ENCODE data around the gene RPUSD1. TPM values are rescaled to one million over a fixed set of nuclear protein-coding genes. Genes with fewer than 3 reads are reported as not detected.

The RPUSD1 gene
- total RNA-seq, 5 donors from 2014 or later (not counting 1 experiment from before 2014, with no cell fraction given), result 16.0 to 35.3 (median 34.5) TPM

- Mint-ChIP-seq H3K36me3 (peaks cover 2% of the 10 kb centered on the region), H3K27me3 (peaks cover 0 to 7% of the 10 kb centered on the region in 2 donors), H3K4me1 (peaks cover 0 to under 1% (median 0%) of the 10 kb centered on the region in 3 donors), H3K27ac (no peak overlapping the region), H3K4me3 (no peak overlapping the region), H3K9me3 (no peaks in the 10 kb centered on the region)
- peaks cover 0 to 3% of the 10 kb centered on the region in 2 experiments for H3K4me1 ChIP-seq (ENCODE audit: control insufficient read depth in 1 of 2, extremely low read depth in 1 of 2, insufficient read depth in 2 of 2, low read length in 2 of 2)
- no peaks in the 10 kb centered on the region for H3K9me3 ChIP-seq
- ChIA-PET POLR2A (no interaction called here), CTCF (no interaction called here)
- WGBS (ENCODE audit: insufficient coverage), result 94% methylated on average over 25 of the region's 38 CpGs
- peaks cover 0 to 40% of the 10 kb centered on the region in 2 experiments for H3K27me3 ChIP-seq (replicated peaks in 1 of 2; ENCODE audit: control insufficient read depth in 2 of 2, extremely low read depth in 1 of 2, insufficient read depth in 2 of 2, low read length in 1 of 2)
- H3K36me3 ChIP-seq (ENCODE audit: control insufficient read depth in 2 of 2, extremely low read depth in 1 of 2, insufficient read depth in 1 of 2, low read length in 1 of 2), result peaks cover 0 to under 1% of the 10 kb centered on the region in 2 donors
- ATAC-seq (replicated peaks in 1 of 4), result no peak
- DNase-seq, result no peak
- no peak overlapping the region for H3K4me3 ChIP-seq (ENCODE audit: control insufficient read depth in 1 of 2, extremely low read depth in 1 of 2, low read length in 1 of 2)
- no peak overlapping the region for H3K27ac ChIP-seq (ENCODE audit: low read length)
Measured at GRCh38 chr16:796296-797119, 8.3 kb upstream of the RPUSD1 start.

GRCh38 chr16:795580-796229, 7.5 kb upstream of the RPUSD1 start:
- no peak overlapping the region for H3K27ac ChIP-seq (ENCODE audit: low read length)
- H3K4me3 ChIP-seq (ENCODE audit: control insufficient read depth in 1 of 2, extremely low read depth in 1 of 2, low read length in 1 of 2), result no peak overlapping the region
- ChIA-PET CTCF (no interaction called here), POLR2A (no interaction called here)
- Mint-ChIP-seq H3K27ac (no peak overlapping the region), H3K27me3 (peaks cover 0 to 7% of the 10 kb centered on the region in 2 donors), H3K9me3 (no peaks in the 10 kb centered on the region), H3K4me3 (no peak overlapping the region), H3K4me1 (peaks cover 0 to 2% (median 0%) of the 10 kb centered on the region in 3 donors), H3K36me3 (peaks cover 6% of the 10 kb centered on the region)
- ATAC-seq (replicated peaks in 1 of 4) (no peak), DNase-seq (no peak)
- H3K36me3 ChIP-seq (ENCODE audit: control insufficient read depth in 2 of 2, extremely low read depth in 1 of 2, insufficient read depth in 1 of 2, low read length in 1 of 2), result peaks cover 0 to 9% of the 10 kb centered on the region in 2 donors
- no peaks in the 10 kb centered on the region for H3K9me3 ChIP-seq
- peaks cover 0 to 32% of the 10 kb centered on the region in 2 experiments for H3K27me3 ChIP-seq (replicated peaks in 1 of 2; ENCODE audit: control insufficient read depth in 2 of 2, extremely low read depth in 1 of 2, insufficient read depth in 2 of 2, low read length in 1 of 2)
- WGBS (ENCODE audit: insufficient coverage), result 86% methylated on average over 31 of the region's 33 CpGs
- peaks cover 0 to 3% of the 10 kb centered on the region in 2 experiments for H3K4me1 ChIP-seq (ENCODE audit: control insufficient read depth in 1 of 2, extremely low read depth in 1 of 2, insufficient read depth in 2 of 2, low read length in 2 of 2)

- no peak for ATAC-seq (replicated peaks in 1 of 4)
- Mint-ChIP-seq H3K27me3 (peaks cover 0 to 7% of the 10 kb centered on the region in 2 donors), H3K9me3 (no peaks in the 10 kb centered on the region), H3K36me3 (peaks cover 6% of the 10 kb centered on the region), H3K4me1 (peaks cover 0 to 2% (median 0%) of the 10 kb centered on the region in 3 donors), H3K4me3 (no peak overlapping the region), H3K27ac (no peak overlapping the region)
- ChIA-PET POLR2A (no interaction called here), CTCF (no interaction called here)
- no peak overlapping the region for H3K27ac ChIP-seq (ENCODE audit: low read length)
- peaks cover 0 to 9% of the 10 kb centered on the region in 2 donors for H3K36me3 ChIP-seq (ENCODE audit: control insufficient read depth in 2 of 2, extremely low read depth in 1 of 2, insufficient read depth in 1 of 2, low read length in 1 of 2)
- no peaks in the 10 kb centered on the region for H3K9me3 ChIP-seq
- DNase-seq, result no peak
- WGBS (ENCODE audit: insufficient coverage), result 90% methylated on average over 20 of the region's 31 CpGs
- H3K4me1 ChIP-seq (ENCODE audit: control insufficient read depth in 1 of 2, extremely low read depth in 1 of 2, insufficient read depth in 2 of 2, low read length in 2 of 2), result no peaks in the 10 kb centered on the region
- H3K4me3 ChIP-seq (ENCODE audit: control insufficient read depth in 1 of 2, extremely low read depth in 1 of 2, low read length in 1 of 2), result no peak overlapping the region
- peaks cover 0 to 25% of the 10 kb centered on the region in 2 experiments for H3K27me3 ChIP-seq (replicated peaks in 1 of 2; ENCODE audit: control insufficient read depth in 2 of 2, extremely low read depth in 1 of 2, insufficient read depth in 2 of 2, low read length in 1 of 2)
Measured at GRCh38 chr16:794853-795466, 6.8 kb upstream of the RPUSD1 start.

DNA sequence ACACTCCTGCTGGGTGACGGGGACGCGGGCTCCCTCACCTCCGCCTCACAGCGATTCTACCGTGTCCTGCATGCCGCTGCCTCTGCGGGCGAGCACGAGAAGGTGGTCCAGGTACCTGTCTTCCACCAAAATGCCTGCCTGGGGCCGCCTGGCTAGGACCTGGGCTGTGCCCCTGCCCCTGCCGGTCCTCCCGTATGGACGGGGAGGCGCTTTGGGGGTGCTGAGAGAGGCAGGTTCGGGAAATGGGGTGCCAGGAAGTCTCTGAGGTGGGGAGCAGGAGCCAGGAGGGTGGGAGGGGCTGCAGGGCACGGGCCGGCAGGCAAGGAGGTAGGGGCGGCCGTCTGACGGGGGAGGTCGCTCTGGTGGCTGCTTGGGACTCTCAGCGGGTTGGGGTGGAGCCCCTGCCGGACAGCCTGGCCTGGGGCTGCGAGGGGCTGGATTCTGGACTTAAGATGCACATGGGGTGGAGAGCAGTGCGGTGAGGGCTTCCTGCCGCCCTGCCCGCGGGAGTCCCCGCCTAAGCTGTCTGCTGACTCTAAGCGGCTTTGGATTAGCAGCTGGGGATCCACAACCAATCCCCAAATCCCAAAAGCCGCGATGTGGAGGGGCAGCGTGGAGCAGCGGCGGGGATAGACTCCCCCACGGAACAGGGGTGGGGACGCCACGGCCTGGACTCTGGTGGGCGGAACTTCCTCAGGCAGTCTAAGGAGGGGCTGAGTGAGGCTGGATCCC, 6.1 kb upstream of the RPUSD1 start:
- H3K27me3 ChIP-seq (replicated peaks in 1 of 2; ENCODE audit: control insufficient read depth in 2 of 2, extremely low read depth in 1 of 2, insufficient read depth in 2 of 2, low read length in 1 of 2), result peaks cover 0 to 18% of the 10 kb centered on the region in 2 experiments
- peaks cover 6% of the 10 kb centered on the region for H3K36me3 Mint-ChIP-seq
- ATAC-seq (replicated peaks in 1 of 4) (no peak), DNase-seq (no peak)
- no peak overlapping the region for H3K27ac ChIP-seq (ENCODE audit: low read length)
- CTCF ChIA-PET, result no interaction called here
- peaks cover 0 to 9% of the 10 kb centered on the region in 2 donors for H3K36me3 ChIP-seq (ENCODE audit: control insufficient read depth in 2 of 2, extremely low read depth in 1 of 2, insufficient read depth in 1 of 2, low read length in 1 of 2)
- no peaks in the 10 kb centered on the region for H3K9me3 ChIP-seq
- no peak overlapping the region for H3K4me3 Mint-ChIP-seq
- H3K9me3 Mint-ChIP-seq, result no peaks in the 10 kb centered on the region
- POLR2A ChIA-PET, result interaction anchor here in 1 of 2 donors (0.6 kb wide), 1 partner anchor 1032 kb away, joined by 3 read pairs; the partner anchor contains the start of gene HAGH
- H3K27ac Mint-ChIP-seq, result no peak overlapping the region
- H3K4me1 Mint-ChIP-seq, result peaks cover 0 to 4% (median 0%) of the 10 kb centered on the region in 3 donors
- WGBS (ENCODE audit: insufficient coverage), result 91% methylated on average over 37 of the region's 40 CpGs
- peaks cover 0 to 7% of the 10 kb centered on the region in 2 donors for H3K27me3 Mint-ChIP-seq
- H3K4me1 ChIP-seq (ENCODE audit: control insufficient read depth in 1 of 2, extremely low read depth in 1 of 2, insufficient read depth in 2 of 2, low read length in 2 of 2), result peaks cover 0 to 4% of the 10 kb centered on the region in 2 experiments
- no peak overlapping the region for H3K4me3 ChIP-seq (ENCODE audit: control insufficient read depth in 1 of 2, extremely low read depth in 1 of 2, low read length in 1 of 2)

DNA sequence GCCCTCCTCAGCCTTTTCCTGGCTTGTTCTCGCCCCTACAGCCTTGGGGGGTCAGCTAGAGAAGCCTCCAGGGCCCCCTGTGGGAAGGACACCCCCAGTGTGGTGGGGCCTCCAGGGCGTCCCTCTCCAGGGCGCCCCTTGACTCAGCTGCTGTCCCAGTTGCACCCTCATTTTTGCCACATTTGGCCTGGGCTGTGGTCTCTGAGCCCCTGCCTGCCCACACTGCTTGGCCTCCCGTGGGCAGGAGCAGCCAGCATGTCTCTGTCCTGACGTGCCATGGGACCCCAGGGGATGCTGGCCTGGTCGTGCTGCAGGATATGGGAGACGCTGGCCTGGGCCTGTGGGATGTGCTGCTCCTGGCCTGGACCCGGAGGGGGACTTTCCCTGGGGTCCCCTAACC, 5.2 kb upstream of the RPUSD1 start:
- peaks cover 0 to 4% of the 10 kb centered on the region in 2 donors for H3K27me3 Mint-ChIP-seq
- peaks cover 6% of the 10 kb centered on the region for H3K36me3 Mint-ChIP-seq

More for the DNA sequence above, 5.2 kb upstream of the RPUSD1 start:
- CTCF ChIA-PET, result no interaction called here
- Histone ChIP-seq H3K27me3 (replicated peaks in 1 of 2; ENCODE audit: control insufficient read depth in 2 of 2, extremely low read depth in 1 of 2, insufficient read depth in 2 of 2, low read length in 1 of 2) (peaks cover 0 to 10% of the 10 kb centered on the region in 2 experiments), H3K4me3 (ENCODE audit: control insufficient read depth in 1 of 2, extremely low read depth in 1 of 2, low read length in 1 of 2) (no peak overlapping the region), H3K27ac (ENCODE audit: low read length) (no peak overlapping the region), H3K36me3 (ENCODE audit: control insufficient read depth in 2 of 2, extremely low read depth in 1 of 2, insufficient read depth in 1 of 2, low read length in 1 of 2) (peaks cover 0 to 9% of the 10 kb centered on the region in 2 donors), H3K4me1 (ENCODE audit: control insufficient read depth in 1 of 2, extremely low read depth in 1 of 2, insufficient read depth in 2 of 2, low read length in 2 of 2) (peaks cover 4 to 11% of the 10 kb centered on the region in 2 experiments), H3K9me3 (no peaks in the 10 kb centered on the region)
- H3K9me3 Mint-ChIP-seq, result no peaks in the 10 kb centered on the region
- no peak overlapping the region for H3K27ac Mint-ChIP-seq
- H3K4me1 Mint-ChIP-seq, result peaks cover 0 to 4% (median 0%) of the 10 kb centered on the region in 3 donors
- ATAC-seq (replicated peaks in 1 of 4) (no peak), DNase-seq (no peak)
- 97% methylated on average over 8 of the region's 8 CpGs for WGBS (ENCODE audit: insufficient coverage)
- H3K4me3 Mint-ChIP-seq, result no peak overlapping the region
- POLR2A ChIA-PET, result no interaction called here

Data from T-cell (primary cell).